ENCODE measurements around the gene MED25.

MED25 gene

DNA sequence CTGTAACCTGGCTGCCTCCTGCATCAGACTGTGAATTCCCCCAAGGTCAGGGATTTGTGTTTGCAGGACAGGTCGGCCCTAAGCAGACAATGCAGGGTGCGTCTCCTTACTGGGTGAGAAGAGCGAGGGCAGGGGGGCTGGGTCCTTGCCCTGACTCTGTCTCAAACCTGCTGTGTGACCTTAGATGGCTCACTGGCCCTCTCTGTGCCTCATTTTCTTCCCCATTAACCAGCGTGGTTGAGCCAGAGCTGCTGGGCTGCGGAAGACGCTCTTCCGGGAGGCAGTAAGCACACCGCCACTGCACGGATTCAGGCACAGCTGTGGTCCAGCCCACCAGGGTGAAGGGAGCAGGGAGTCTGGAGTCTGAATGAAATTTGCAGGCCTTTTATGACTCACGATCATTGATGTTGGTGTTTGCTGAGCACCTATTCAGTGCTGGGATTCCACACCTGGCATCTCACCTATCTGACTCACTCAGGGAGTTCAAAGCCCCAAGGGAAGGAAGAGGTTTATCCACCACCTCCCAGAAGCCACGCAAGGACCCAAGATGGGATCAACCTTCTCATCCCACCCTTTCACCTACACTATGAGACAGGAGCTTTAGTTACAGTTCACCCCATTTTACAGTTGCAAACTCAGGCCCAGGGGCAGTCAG is 56.5 kb downstream of the MED25 start:
- in situ Hi-C loops (cut with MboI; ENCODE audit: low sequenced_read_pairs, unreplicated experiment) = no loop called here
- TF ChIP-seq, protein P1, sequence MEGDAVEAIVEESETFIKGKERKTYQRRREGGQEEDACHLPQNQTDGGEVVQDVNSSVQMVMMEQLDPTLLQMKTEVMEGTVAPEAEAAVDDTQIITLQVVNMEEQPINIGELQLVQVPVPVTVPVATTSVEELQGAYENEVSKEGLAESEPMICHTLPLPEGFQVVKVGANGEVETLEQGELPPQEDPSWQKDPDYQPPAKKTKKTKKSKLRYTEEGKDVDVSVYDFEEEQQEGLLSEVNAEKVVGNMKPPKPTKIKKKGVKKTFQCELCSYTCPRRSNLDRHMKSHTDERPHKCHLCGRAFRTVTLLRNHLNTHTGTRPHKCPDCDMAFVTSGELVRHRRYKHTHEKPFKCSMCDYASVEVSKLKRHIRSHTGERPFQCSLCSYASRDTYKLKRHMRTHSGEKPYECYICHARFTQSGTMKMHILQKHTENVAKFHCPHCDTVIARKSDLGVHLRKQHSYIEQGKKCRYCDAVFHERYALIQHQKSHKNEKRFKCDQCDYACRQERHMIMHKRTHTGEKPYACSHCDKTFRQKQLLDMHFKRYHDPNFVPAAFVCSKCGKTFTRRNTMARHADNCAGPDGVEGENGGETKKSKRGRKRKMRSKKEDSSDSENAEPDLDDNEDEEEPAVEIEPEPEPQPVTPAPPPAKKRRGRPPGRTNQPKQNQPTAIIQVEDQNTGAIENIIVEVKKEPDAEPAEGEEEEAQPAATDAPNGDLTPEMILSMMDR (IDR thresholded peaks at IDR 0.05; ENCODE audit: borderline replicate concordance, control extremely low read depth, extremely low read depth, insufficient read depth, missing control alignments) = no peak
- no peak for DNase-seq (ENCODE audit: low spot score)

GRCh38 chr19:49875177-49875576 is 57.1 kb downstream of the MED25 start:
- TF ChIP-seq, protein P1 (IDR thresholded peaks at IDR 0.05; ENCODE audit: borderline replicate concordance, control extremely low read depth, extremely low read depth, insufficient read depth, missing control alignments) = no peak
- in situ Hi-C loops (cut with MboI; ENCODE audit: low sequenced_read_pairs, unreplicated experiment) = no loop called here
- no peak for DNase-seq (ENCODE audit: low spot score)

DNA sequence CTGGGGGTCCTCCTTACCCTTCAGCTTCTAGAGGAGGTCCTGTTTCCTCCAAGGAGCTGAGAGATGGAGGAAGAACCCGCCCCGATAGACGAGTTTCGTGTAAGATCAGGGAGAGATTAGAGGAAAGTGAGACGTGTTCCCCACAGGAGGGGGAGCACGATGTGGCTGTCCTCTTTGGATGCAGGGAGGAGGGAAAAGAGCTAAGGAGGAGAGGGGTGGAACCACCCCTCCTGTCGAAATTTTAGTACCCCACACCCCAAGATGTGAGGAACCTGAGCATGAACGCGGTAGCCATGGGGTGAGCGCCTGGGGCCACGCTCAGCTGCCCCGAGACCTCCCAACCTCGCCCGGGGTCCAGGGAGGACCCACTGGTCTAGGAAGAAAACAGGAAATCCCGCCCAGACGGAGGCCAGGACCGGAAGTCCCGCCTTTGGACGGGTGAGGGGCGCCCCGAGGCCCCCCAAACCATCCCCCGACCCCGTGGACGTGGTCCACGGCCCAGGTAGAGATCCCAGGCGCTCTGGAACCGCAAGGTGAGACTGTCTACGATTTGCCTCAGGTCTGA is 57.9 kb downstream of the MED25 start:
- DNase-seq (ENCODE audit: low spot score) = peak; percentile 63
- TF ChIP-seq, protein P1 (IDR thresholded peaks at IDR 0.05; ENCODE audit: borderline replicate concordance, control extremely low read depth, extremely low read depth, insufficient read depth, missing control alignments) = no peak
- in situ Hi-C loops (cut with MboI; ENCODE audit: low sequenced_read_pairs, unreplicated experiment) = no loop called here

DNA sequence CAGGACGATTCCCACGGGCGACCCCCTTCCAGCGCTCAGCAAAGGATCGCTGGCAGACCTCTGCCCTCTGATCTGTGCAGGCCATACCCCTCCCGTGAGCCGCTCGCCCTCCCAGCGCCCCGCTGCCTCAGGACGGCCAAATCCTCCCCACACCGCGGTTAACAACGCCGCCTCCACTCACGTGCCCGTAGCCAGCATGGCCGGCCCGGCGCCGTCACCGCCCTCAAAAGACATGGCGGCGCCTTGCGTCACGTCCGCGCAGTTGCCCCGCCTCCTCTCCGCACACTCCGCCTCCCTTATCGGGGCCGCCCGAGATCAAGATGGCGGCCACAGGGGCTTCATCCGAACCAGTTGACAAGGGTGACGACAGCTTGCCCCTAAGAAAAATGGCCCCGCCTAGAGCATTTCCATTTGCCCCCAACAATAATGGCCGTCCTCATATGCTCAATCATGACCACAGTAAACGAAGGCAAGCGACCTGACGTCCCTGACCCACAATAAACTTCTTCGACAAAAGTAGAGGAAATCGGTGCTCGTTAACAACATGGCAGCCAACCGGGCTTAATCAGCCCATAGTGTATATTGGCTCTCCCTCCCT is 58.4 kb downstream of the MED25 start:
- DNase-seq (ENCODE audit: low spot score) = peak; percentile 89
- TF ChIP-seq, protein P1 (IDR thresholded peaks at IDR 0.05; ENCODE audit: borderline replicate concordance, control extremely low read depth, extremely low read depth, insufficient read depth, missing control alignments) = no peak
- in situ Hi-C loops (cut with MboI; ENCODE audit: low sequenced_read_pairs, unreplicated experiment) = no loop called here

DNA sequence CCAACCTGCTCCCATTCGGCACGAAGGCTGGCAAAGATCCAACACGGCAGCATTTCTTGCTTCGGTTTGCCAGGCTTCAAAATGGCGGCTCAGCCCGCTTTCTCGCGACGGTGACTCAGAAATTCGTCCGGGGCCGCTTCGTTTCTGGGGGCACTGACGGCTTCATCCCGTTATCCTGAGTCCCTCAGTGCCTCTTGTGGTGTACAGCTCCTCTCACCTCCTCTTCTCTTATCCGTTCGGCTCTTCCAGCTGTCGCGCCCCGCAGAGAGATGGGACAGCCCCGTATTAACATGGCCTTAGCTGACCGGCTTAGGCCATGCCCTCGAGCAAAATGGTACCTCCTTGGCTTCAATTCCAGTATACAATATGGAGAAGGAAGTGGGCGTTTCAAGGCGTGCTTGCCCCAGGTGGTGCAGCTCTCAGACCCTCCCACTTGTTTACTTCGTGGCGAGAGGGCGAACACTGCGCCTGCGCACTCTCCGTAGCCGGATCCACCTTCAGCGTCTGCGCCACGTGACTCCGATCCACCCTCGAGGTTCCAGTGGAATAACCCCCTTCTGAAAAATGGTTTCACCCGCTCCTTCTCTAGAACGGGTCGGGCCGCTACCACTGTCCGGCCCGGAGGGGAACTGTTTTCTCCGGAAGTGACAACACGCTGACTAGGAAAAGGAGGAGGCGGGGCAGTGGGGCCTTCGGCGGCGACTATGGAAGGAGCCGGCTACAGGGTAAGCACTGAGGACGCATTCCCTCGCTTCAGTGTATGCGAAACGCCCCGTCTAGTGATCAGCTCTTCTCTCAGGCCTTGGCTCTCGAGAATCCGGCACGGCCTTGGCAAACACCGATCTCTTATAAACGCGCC is 59.2 kb downstream of the MED25 start, which contains the start of the genes AKT1S1 and TBC1D17:
Gene AKT1S1 (minus strand): TSS at position 336 of the 859 bp plus-strand sequence. CDS start 4,060 bp downstream, outside the sequence.
Gene TBC1D17 (plus strand): TSS at position 683 of the 859 bp plus-strand sequence. CDS start 22 bp downstream, at position 705.
- peak; percentile 94 for DNase-seq (ENCODE audit: low spot score)
- TF ChIP-seq, protein P1 (IDR thresholded peaks at IDR 0.05; ENCODE audit: borderline replicate concordance, control extremely low read depth, extremely low read depth, insufficient read depth, missing control alignments) = no peak
- in situ Hi-C loops (cut with MboI; ENCODE audit: low sequenced_read_pairs, unreplicated experiment) = no loop called here
